Erythroblast (primary cell): ENCODE measurements around the gene OR51F1.

ENCODE experiments used
- DNase-seq, 2 experiments: peaks; one replicate each; lab custom pipeline; 2025; lab: John Stamatoyannopoulos, UW
- GATA1 ChIP-seq: IDR thresholded peaks from 2 replicates; pipeline ENCODE4 v1.6.1; 2011; ENCODE audit warnings: low read depth, mild to moderate bottlenecking, control low read depth, low read length, moderate library complexity
- POLR2A ChIP-seq: IDR thresholded peaks from 2 replicates; pipeline ENCODE4 v1.6.1; 2011; ENCODE audit warnings: mild to moderate bottlenecking, low read length

Gene OR51F1

DNA sequence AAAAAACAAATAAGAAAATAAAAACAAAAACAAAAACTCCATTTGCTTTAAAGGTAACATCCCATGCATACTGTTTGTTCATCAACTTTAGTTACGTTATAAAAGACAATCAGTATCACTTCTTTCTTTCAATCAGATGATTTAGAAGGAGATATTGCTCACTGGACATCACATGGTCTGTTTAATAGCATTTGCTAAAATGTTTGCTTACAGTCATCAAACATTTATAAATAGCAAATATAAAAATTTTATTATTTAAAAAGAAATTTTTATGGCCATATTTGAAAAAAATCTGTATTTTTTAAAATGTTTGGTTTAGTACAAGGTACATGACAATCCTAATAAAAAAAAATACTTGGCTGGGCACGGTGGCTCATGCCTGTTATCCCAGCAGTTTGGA, 42.6 kb downstream of the OR51F1 start:
- TF ChIP-seq GATA1 (no peak), POLR2A (no peak)
- no peak for DNase-seq

DNA sequence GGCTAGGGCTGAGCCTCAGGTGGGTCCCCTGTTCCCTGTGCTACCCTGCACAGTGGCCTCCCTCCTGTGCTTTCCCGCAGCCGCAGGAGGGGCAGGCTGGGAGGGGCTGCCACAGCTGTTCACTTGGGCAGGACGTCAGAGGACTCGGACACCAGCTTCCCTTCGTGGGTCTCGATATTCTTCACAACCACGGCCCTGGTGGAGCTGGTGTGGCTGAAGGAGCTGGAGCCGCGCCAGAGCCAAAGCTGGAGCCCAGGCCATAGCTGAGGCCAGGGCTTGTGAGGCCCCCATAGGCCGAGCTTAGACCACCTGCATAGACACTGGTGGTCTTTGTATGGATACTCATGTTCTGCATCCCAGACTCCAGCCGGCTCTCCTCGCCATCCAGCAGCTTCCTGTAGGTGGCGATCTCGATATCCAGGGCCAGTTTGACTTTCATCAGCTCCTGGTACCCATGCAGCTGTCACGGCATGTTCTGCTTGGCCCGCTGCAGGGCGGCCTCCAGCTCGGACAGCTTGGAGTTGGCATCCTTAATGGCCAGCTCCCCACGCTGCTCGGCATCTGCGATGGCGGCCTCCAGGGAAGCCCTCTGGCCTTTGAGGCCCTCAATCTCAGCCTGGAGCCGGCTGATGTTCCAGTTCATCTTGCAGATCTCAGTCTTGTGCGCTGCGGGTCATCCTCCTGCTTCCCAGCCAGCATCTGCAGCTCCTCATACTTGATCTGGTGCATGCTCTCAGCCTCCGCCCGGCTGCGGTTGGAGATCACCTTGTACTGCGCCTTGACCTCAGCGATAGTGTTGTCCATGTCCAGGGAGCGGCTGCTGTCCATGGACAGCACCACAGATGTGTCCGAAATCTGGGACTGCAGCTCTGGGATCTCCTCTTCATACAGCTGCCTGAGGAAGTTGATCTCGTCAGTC, 46.9 kb downstream of the OR51F1 start:
- DNase-seq: peak in 1 of 2 experiments; percentile 3
